GM10248 (cell line): ENCODE measurements around the gene HOMER2.

ENCODE experiments used
- CTCF ChIA-PET: fragments of 300-600 bp; sonication (Branson Sonifier 250); formaldehyde crosslinking; extraction: SDS; loops from one replicate; lab custom pipeline; 2021; ENCODE audit warnings: antibody characterized with exemption; lab: Yijun Ruan, JAX
- POLR2A ChIA-PET: fragments of 350-650 bp; sonication (Branson Sonifier 250); formaldehyde crosslinking; extraction: SDS; loops from one replicate; lab custom pipeline; 2020; ENCODE audit warnings: antibody characterized with exemption; lab: Yijun Ruan, JAX
- DNase-seq: peaks from one replicate; pipeline ENCODE4 v3.0.0; 2012; ENCODE audit errors: extremely low spot score
- CTCF ChIP-seq: IDR thresholded peaks from 2 replicates; pipeline ENCODE4 v1.5.1; 2012; ENCODE audit warnings: mild to moderate bottlenecking, low read depth; ENCODE audit errors: extremely low read depth, missing control alignments, control extremely low read depth

HOMER2 gene

GRCh38 chr15:82875411-82876003 lies 77.0 kb downstream of the HOMER2 start:
- TF ChIP-seq CTCF = no peak
- no peak for DNase-seq
- ChIA-PET CTCF (no interaction called here), POLR2A (no interaction called here)

- no peak for TF ChIP-seq CTCF
- POLR2A ChIA-PET = no interaction called here
- DNase-seq = no peak
- CTCF ChIA-PET = no interaction called here
Measured at GRCh38 chr15:82874961-82875360, 77.6 kb downstream of the HOMER2 start.

GRCh38 chr15:82874267-82874666 lies 78.3 kb downstream of the HOMER2 start:
- ChIA-PET POLR2A (no interaction called here), CTCF (no interaction called here)
- DNase-seq = no peak
- no peak for TF ChIP-seq CTCF

GRCh38 chr15:82873000-82873680 lies 79.4 kb downstream of the HOMER2 start:
- no peak for DNase-seq
- no peak for TF ChIP-seq CTCF
- CTCF ChIA-PET = no interaction called here
- POLR2A ChIA-PET = no interaction called here

- no peak for DNase-seq
- CTCF ChIA-PET = interaction anchor here (1.0 to 1.3 kb wide), 2 partner anchors 9 to 23 kb away, joined by 3 to 4 read pairs; no protein-coding TSS in a partner anchor
- POLR2A ChIA-PET = no interaction called here
Measured at GRCh38 chr15:82871832-82872484, 80.6 kb downstream of the HOMER2 start.

GRCh38 chr15:82871358-82871757 lies 81.2 kb downstream of the HOMER2 start:
- POLR2A ChIA-PET = no interaction called here

More at GRCh38 chr15:82871832-82872484, 80.6 kb downstream of the HOMER2 start:
- TF ChIP-seq CTCF = no peak

More at GRCh38 chr15:82871358-82871757, 81.2 kb downstream of the HOMER2 start:
- CTCF ChIA-PET = interaction anchor here (1.0 to 1.3 kb wide), 2 partner anchors 10 to 22 kb away, joined by 3 to 4 read pairs; no protein-coding TSS in a partner anchor
- no peak for DNase-seq
- no peak for TF ChIP-seq CTCF
